Right atrium auricular region (tissue), 2 donors: ENCODE data around the gene SPTBN1. TPM values are rescaled to one million over a fixed set of nuclear protein-coding genes. Genes with fewer than 3 reads are reported as not detected.
A peak's percentile ranks its signal among the peaks of the same experiment; 100 is the strongest.
"Not testable (repeated sequence)": the region's sequence is repeated elsewhere in the genome, so short reads cannot be mapped to it uniquely, and the experiment has no call there.

Experiments used
- DNase-seq: peaks from one replicate; pipeline ENCODE4 v3.0.0-alpha.2; 2019; ENCODE audit warnings: low spot score
- H3K27ac ChIP-seq, 2 donors: fragments of 200-600 bp; sonication (generic); 1 replicate in 1 of 2; 2 replicates in 1 of 2; pipeline ENCODE4 v1.5.1; 2016 to 2019
- H3K27me3 ChIP-seq, 2 donors: fragments of 200-600 bp; sonication (generic); one replicate each; pipeline versions ENCODE4 v1.5.1 to v1.6.0; 2017 to 2019
- H3K36me3 ChIP-seq: fragments of 200-600 bp; sonication (generic); one replicate; pipeline ENCODE4 v1.5.1; 2016
- H3K4me1 ChIP-seq, 2 donors: fragments of 200-600 bp; sonication (generic); one replicate each; pipeline versions ENCODE4 v1.5.1 to v1.6.0; 2017 to 2019
- H3K4me3 ChIP-seq, 2 donors: fragments of 200-600 bp; sonication (generic); 1 replicate in 1 of 2; 2 replicates in 1 of 2; pipeline ENCODE4 v1.5.1; 2017 to 2019; ENCODE audit warnings: mild to moderate bottlenecking in 1 of 2, moderate library complexity in 1 of 2
- H3K9me3 ChIP-seq, 2 donors: fragments of 200-600 bp; sonication (generic); one replicate each; pipeline ENCODE4 v1.5.1; 2019
- CTCF ChIP-seq, 2 donors: fragments of 200-600 bp; sonication (generic); IDR thresholded peaks; one replicate each; pipeline ENCODE4 v1.5.1; 2019; ENCODE audit warnings: antibody characterized with exemption in 2 of 2
- total RNA-seq, 2 donors: library from RNA; depleted of rRNA; stranded (reverse); fragments of >200 nt; gene quantifications; one replicate each; pipeline ENCODE4 v1.1.0, GENCODE V29; 2016

SPTBN1 gene
- total RNA-seq, 2 donors from 2014 or later, result 265 to 382 TPM

- H3K4me1 ChIP-seq, result peaks cover 0 to 71% of the 10 kb centered on the region in 2 donors
Observed at GRCh38 chr2:54502731-54503130, 46.6 kb downstream of the SPTBN1 start.

DNA sequence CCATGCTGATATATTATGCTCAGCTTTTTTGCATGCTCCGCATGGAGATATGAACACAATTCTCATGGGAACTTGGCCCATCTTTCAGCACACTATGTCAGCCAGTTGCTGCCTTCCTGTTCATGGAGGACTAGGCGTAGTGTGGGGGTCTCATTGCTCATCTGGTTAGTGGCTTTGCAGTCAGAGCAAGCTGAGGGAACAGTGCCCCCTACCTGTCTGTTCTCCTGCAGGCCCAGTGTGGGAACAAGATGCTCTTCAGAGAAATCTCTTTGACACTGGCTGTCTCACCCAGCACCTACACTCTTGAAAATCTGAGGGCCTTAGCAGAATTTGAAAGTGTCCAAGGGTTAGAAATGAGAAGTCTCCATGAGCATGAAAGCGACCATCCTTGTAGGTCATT, 47.1 kb downstream of the SPTBN1 start:
- Histone ChIP-seq H3K9me3 (no peaks in the 10 kb centered on the region), H3K4me1 (peaks cover 0 to 70% of the 10 kb centered on the region in 2 donors), H3K4me3 (no peak overlapping the region), H3K36me3 (no peaks in the 10 kb centered on the region), H3K27me3 (no peaks in the 10 kb centered on the region), H3K27ac (no peak overlapping the region)
- DNase-seq, result no peak
- peak; percentile 13 to 64 for TF ChIP-seq CTCF (IDR thresholded peaks at IDR 0.05)

More at GRCh38 chr2:54502731-54503130, 46.6 kb downstream of the SPTBN1 start:
- TF ChIP-seq CTCF (IDR thresholded peaks at IDR 0.05), result no peak
- no peaks in the 10 kb centered on the region for H3K9me3 ChIP-seq
- H3K27ac ChIP-seq, result peak overlapping the region; percentile 14 to 38
- DNase-seq, result no peak
- H3K27me3 ChIP-seq, result no peaks in the 10 kb centered on the region
- H3K4me3 ChIP-seq, result no peak overlapping the region
- no peaks in the 10 kb centered on the region for H3K36me3 ChIP-seq

- no peak overlapping the region for H3K4me3 ChIP-seq
- H3K27ac ChIP-seq, result no peak overlapping the region
- peaks cover 0 to 70% of the 10 kb centered on the region in 2 donors for H3K4me1 ChIP-seq
- DNase-seq, result no peak
- TF ChIP-seq CTCF (IDR thresholded peaks at IDR 0.05), result no peak
- no peaks in the 10 kb centered on the region for H3K27me3 ChIP-seq
- H3K36me3 ChIP-seq, result no peaks in the 10 kb centered on the region
- H3K9me3 ChIP-seq, result no peaks in the 10 kb centered on the region
Observed at GRCh38 chr2:54503828-54504227, 47.7 kb downstream of the SPTBN1 start.

DNA sequence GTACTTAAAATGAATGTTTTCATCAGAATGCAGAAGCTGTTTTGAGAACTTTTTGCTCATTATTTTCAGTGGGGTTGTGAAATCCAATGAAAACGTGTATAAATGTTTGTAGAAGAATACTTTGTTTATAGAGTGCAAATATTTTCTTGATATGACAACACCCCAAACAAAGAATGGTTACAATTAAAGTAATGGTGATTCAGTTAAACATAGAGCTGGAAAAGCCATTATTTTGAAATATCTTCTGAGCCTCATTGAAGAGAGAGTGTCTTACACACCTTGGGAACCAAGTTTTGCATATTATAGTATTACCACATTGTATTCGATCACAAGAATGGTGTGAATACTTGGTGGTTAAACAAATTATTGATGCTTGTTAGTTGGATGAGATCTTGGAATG, 48.7 kb downstream of the SPTBN1 start:
- no peaks in the 10 kb centered on the region for H3K9me3 ChIP-seq
- no peak overlapping the region for H3K4me3 ChIP-seq
- H3K27ac ChIP-seq, result no peak overlapping the region
- peaks cover 0 to 73% of the 10 kb centered on the region in 2 donors for H3K4me1 ChIP-seq
- H3K27me3 ChIP-seq, result no peaks in the 10 kb centered on the region
- no peak for DNase-seq
- no peaks in the 10 kb centered on the region for H3K36me3 ChIP-seq
- no peak for TF ChIP-seq CTCF (IDR thresholded peaks at IDR 0.05)

GRCh38 chr2:54508541-54508940, 52.4 kb downstream of the SPTBN1 start:
- Histone ChIP-seq H3K4me1 (peaks cover 0 to 72% of the 10 kb centered on the region in 2 donors), H3K27me3 (no peaks in the 10 kb centered on the region), H3K4me3 (no peak overlapping the region), H3K9me3 (no peaks in the 10 kb centered on the region), H3K27ac (peak overlapping the region in 1 of 2 donors; percentile 1), H3K36me3 (no peaks in the 10 kb centered on the region)
- no peak for TF ChIP-seq CTCF (IDR thresholded peaks at IDR 0.05)
- no peak for DNase-seq

- H3K36me3 ChIP-seq, H3K27ac ChIP-seq, H3K4me3 ChIP-seq, DNase-seq, H3K27me3 ChIP-seq, H3K9me3 ChIP-seq: not testable (repeated sequence)
- H3K4me1 ChIP-seq, result peaks cover 0 to 68% of the 10 kb centered on the region in 2 donors
Observed at GRCh38 chr2:54509043-54509442, 52.9 kb downstream of the SPTBN1 start.
